Measurements from ENCODE around the gene TBCA. TPM values are rescaled to one million over a fixed set of nuclear protein-coding genes. Genes with fewer than 3 reads are reported as not detected.
"Not testable (repeated sequence)": the region's sequence is repeated elsewhere in the genome, so short reads cannot be mapped to it uniquely, and the experiment has no call there.

TBCA gene
- total RNA-seq, 1 experiment from 2014 or later = 275 TPM

GRCh38 chr5:77733130-77733529, 43.0 kb downstream of the TBCA start:
- in situ Hi-C loops (cut with HindIII; ENCODE audit: low pct_unique_long_range_greater_than_20kb, low sequenced_read_pairs) = no loop called here
- DNase-seq (ENCODE audit: low read depth, low spot score) = no peak

GRCh38 chr5:77727190-77727589, 48.9 kb downstream of the TBCA start:
- DNase-seq (ENCODE audit: low read depth, low spot score) = no peak
- in situ Hi-C loops (cut with HindIII; ENCODE audit: low pct_unique_long_range_greater_than_20kb, low sequenced_read_pairs) = no loop called here

DNA sequence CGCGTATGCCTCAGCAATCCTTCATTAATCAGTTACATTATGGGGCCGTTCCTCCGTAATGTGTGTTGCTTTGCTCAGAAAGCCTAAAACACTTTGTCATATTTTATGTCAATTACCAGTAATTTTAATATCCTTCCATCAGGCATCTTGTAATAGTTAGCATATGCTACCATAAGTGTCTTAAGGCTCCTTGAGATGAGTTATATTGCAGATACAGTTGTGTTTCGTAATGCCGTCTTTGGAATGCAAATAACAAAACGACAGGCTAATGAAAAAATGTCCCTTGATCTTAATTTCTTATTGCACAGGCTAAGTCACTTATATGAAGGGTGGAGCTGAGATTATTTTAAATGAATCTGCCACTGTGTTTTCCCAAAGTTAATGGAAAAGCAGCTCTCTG, 50.5 kb downstream of the TBCA start:
- in situ Hi-C loops (cut with HindIII; ENCODE audit: low pct_unique_long_range_greater_than_20kb, low sequenced_read_pairs) = no loop called here
- no peak for DNase-seq (ENCODE audit: low read depth, low spot score)

GRCh38 chr5:77724934-77725333, 51.2 kb downstream of the TBCA start:
- DNase-seq (ENCODE audit: low read depth, low spot score) = no peak
- in situ Hi-C loops (cut with HindIII; ENCODE audit: low pct_unique_long_range_greater_than_20kb, low sequenced_read_pairs) = no loop called here

GRCh38 chr5:77719666-77720363, 56.3 kb downstream of the TBCA start:
- in situ Hi-C loops (cut with HindIII; ENCODE audit: low pct_unique_long_range_greater_than_20kb, low sequenced_read_pairs) = no loop called here
- DNase-seq (ENCODE audit: low read depth, low spot score) = no peak

DNA sequence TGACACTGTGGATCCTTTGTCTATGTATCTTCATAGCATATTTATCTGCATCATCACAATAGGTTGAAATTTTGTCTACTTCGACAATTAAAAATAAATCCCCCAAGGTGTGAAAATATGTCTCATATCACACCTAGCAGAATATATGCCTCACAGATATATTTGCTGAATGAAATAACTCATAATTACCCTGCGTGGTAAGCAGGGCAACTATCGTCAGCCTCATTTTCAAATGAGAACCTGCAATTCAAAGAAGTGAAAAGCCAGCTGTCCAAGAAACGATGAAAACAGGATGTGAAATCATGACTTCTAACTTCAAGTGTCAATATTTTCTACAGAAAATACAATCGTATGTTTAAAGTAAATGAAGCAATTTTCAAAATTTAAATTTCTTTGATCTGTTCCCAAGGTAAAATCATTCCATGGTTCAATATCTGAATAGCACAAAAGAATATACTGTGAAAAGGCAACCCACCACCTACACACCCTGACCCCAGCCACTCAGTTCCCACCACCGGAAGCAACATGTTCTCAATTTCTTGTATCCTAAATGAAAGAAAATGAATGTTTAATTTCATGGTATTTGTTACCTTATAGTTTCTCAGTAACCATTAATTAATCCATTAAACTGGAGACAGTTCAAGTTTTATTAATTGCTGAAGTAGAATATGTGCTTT, 57.1 kb downstream of the TBCA start:
- no peak for DNase-seq (ENCODE audit: low read depth, low spot score)
- in situ Hi-C loops (cut with HindIII; ENCODE audit: low pct_unique_long_range_greater_than_20kb, low sequenced_read_pairs) = no loop called here

GRCh38 chr5:77709993-77710685, 66.0 kb downstream of the TBCA start:
- peak; percentile 58 for DNase-seq (ENCODE audit: low read depth, low spot score)
- in situ Hi-C loops (cut with HindIII; ENCODE audit: low pct_unique_long_range_greater_than_20kb, low sequenced_read_pairs) = no loop called here

GRCh38 chr5:77709340-77709739, 66.8 kb downstream of the TBCA start:
- DNase-seq (ENCODE audit: low read depth, low spot score) = no peak
- in situ Hi-C loops (cut with HindIII; ENCODE audit: low pct_unique_long_range_greater_than_20kb, low sequenced_read_pairs) = no loop called here

- no peak for DNase-seq (ENCODE audit: low read depth, low spot score)
- in situ Hi-C loops (cut with HindIII; ENCODE audit: low pct_unique_long_range_greater_than_20kb, low sequenced_read_pairs) = no loop called here
Measured at GRCh38 chr5:77707791-77708190, 68.3 kb downstream of the TBCA start.

DNA sequence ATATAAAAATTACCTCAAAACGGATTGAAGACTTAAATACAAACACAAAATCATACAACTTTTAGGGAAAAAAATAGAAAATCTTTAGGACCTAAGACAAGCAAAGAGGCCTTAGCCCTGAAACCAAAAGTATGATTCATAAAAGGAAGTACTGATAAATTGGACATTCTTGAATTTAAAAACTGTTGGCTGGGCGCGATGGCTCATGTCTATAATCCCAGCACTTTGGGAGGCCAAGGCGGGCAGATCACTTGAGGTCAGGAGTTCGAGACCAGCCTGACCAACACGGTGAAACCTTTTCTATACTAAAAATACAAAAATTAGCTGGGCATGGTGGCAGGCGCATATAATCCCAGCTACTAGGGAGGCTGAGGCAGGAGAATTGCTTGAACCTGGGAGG, 76.6 kb downstream of the TBCA start:
- in situ Hi-C loops (cut with HindIII; ENCODE audit: low pct_unique_long_range_greater_than_20kb, low sequenced_read_pairs) = not testable (repeated sequence)

GRCh38 chr5:77698920-77699319, 77.2 kb downstream of the TBCA start:
- in situ Hi-C loops (cut with HindIII; ENCODE audit: low pct_unique_long_range_greater_than_20kb, low sequenced_read_pairs) = no loop called here

More for the DNA sequence above, 76.6 kb downstream of the TBCA start:
- not testable (repeated sequence) for DNase-seq (ENCODE audit: low read depth, low spot score)

GRCh38 chr5:77697692-77698091, 78.4 kb downstream of the TBCA start:
- no peak for DNase-seq (ENCODE audit: low read depth, low spot score)
- in situ Hi-C loops (cut with HindIII; ENCODE audit: low pct_unique_long_range_greater_than_20kb, low sequenced_read_pairs) = no loop called here

More at GRCh38 chr5:77698920-77699319, 77.2 kb downstream of the TBCA start:
- DNase-seq (ENCODE audit: low read depth, low spot score) = no peak

- DNase-seq (ENCODE audit: low read depth, low spot score) = no peak
- in situ Hi-C loops (cut with HindIII; ENCODE audit: low pct_unique_long_range_greater_than_20kb, low sequenced_read_pairs) = no loop called here
Measured at GRCh38 chr5:77696120-77696519, 80.0 kb downstream of the TBCA start.

DNA sequence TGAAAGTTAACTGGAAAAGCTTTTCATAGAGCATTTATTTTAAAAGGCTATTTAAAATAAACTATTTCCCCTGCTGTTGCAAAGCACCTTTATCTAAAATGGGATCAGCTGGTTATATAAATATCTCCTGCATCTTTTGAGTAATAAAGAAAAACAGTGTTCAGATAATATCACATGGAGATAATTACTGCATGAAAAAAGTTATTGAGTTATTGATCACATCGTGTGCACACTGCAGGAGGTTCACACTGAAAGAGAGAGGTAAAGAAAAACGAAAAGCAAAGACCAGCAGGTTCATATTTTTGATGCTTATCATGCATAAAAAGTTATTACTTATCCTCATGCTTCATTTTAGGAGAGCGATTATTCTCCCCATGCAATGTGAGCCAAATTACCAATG, 82.2 kb downstream of the TBCA start:
- no peak for DNase-seq (ENCODE audit: low read depth, low spot score)
- in situ Hi-C loops (cut with HindIII; ENCODE audit: low pct_unique_long_range_greater_than_20kb, low sequenced_read_pairs) = no loop called here

GRCh38 chr5:77683171-77683732, 92.9 kb downstream of the TBCA start:
- in situ Hi-C loops (cut with HindIII; ENCODE audit: low pct_unique_long_range_greater_than_20kb, low sequenced_read_pairs) = no loop called here
- DNase-seq (ENCODE audit: low read depth, low spot score) = no peak

GRCh38 chr5:77670526-77670925, 105.6 kb downstream of the TBCA start:
- in situ Hi-C loops (cut with HindIII; ENCODE audit: low pct_unique_long_range_greater_than_20kb, low sequenced_read_pairs) = no loop called here
- no peak for DNase-seq (ENCODE audit: low read depth, low spot score)

GRCh38 chr5:77669677-77670076, 106.5 kb downstream of the TBCA start:
- DNase-seq (ENCODE audit: low read depth, low spot score) = no peak
- in situ Hi-C loops (cut with HindIII; ENCODE audit: low pct_unique_long_range_greater_than_20kb, low sequenced_read_pairs) = no loop called here

- no peak for DNase-seq (ENCODE audit: low read depth, low spot score)
- in situ Hi-C loops (cut with HindIII; ENCODE audit: low pct_unique_long_range_greater_than_20kb, low sequenced_read_pairs) = no loop called here
Measured at GRCh38 chr5:77663090-77663863, 112.9 kb downstream of the TBCA start.

Data from SK-MEL-5 (cell line).